ENCODE measurements around the gene ADAMTS16.

ADAMTS16 gene

DNA sequence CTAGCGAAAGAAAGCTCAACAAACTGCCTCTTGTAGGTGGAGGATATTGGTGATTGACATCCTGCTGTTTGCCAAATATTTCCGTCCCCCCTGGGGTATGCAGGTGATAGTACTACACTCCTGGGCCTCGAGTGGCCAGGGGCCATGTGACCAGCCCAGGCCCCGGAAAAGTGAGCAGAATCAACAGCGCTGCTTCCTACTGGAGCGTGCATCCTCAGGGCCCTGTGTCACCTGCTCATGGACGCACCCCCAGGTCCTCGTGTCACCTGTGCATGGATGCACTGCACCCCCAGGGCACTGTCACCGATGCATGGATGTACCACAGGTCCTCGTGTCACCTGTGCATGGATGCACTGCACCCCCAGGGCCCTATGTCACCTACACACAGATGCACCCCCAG is 43.8 kb downstream of the ADAMTS16 start:
- no peak for DNase-seq

DNA sequence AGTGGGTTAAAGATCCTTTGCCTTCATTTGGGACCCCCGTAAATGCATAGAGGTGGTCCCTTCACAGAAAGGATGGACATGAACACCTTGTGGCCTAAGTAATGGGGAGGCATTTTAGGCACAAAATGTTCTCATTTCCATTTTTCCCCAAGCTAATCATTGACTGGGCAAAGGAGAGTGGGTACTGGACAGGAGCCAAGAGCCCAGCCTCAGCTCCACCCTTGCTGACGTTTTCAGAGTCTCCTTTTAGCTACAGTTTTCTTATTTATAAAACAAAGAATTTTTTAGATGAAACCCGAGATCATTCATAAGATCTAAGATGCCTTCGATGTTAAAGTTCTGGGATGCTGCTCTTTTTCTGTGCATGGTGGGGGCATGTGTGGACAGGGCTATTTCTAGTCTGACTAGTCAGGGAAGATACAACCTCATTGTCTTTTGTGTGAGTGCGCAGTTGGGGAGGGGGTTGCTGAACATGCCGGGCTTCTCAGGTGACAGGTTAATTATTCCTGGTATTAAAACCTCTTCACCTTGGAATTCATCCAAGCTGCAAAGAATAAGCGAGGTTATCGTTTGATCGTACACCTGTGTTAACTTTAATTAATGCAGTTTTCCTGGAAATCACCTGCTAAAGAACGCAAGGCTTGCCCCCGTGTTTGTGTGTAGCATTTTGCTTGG is 48.4 kb downstream of the ADAMTS16 start:
- no peak for DNase-seq

- DNase-seq: no peak
Observed at GRCh38 chr5:5189051-5189430, 48.9 kb downstream of the ADAMTS16 start.

- DNase-seq: no peak
Observed at GRCh38 chr5:5191906-5192305, 51.8 kb downstream of the ADAMTS16 start.

DNA sequence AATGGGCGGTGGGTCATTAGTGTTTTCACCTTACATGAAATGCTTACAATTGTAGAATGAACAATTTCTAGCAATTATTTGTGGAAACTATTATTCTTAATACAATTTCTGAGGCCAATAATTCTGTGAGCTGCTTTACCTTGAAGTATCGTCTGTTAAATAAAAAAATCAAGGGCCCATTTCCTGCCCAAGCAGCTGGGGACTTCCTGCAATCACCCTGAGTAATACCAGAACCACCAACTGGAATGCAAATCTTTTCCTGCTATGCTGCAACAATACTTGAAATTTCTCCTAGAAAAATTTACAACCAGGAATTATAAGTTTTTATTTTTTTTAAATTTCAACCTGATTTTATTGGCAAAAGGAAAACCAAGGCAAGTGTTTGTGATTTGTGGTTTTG is 52.6 kb downstream of the ADAMTS16 start:
- no peak for DNase-seq

- DNase-seq: no peak
Observed at GRCh38 chr5:5195128-5195918, 55.2 kb downstream of the ADAMTS16 start.

DNA sequence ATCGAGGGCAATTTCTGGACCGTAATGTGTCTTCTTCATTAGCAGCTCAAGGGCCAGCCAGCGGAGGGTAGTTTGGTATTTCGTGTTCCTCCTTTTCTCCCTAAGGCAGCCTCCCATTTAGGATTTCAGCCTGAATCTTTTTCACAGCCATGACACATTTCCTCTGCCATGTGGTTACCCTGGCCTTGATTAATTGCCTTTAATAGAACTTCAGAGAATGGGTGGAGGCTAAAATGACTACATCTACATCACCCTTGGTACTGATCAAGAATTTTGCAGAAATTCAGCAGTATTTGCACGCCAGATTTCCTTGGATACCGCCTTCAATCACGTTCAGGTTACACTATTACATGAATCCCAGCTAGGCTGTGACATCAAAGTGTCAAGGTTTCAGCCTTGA is 58.0 kb downstream of the ADAMTS16 start:
- DNase-seq: no peak

GRCh38 chr5:5198815-5199214 is 58.7 kb downstream of the ADAMTS16 start:
- DNase-seq: no peak

- DNase-seq: no peak
Observed at GRCh38 chr5:5199495-5199894, 59.4 kb downstream of the ADAMTS16 start.

DNA sequence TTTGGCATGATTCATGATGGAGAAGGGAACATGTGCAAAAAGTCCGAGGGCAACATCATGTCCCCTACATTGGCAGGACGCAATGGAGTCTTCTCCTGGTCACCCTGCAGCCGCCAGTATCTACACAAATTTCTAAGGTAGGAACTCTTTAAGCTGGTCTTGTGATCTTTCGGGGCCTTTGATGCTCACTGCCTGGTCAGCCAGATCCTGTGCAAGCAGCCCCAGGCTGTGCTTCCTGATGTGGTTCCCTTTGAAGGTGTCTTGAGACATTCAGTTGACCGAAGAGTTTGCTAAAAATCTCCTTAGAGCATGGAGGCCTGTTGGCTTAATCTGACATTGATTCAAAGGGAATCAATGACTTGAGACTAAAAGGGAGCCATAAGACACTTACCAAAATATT is 60.0 kb downstream of the ADAMTS16 start:
- DNase-seq: no peak

DNA sequence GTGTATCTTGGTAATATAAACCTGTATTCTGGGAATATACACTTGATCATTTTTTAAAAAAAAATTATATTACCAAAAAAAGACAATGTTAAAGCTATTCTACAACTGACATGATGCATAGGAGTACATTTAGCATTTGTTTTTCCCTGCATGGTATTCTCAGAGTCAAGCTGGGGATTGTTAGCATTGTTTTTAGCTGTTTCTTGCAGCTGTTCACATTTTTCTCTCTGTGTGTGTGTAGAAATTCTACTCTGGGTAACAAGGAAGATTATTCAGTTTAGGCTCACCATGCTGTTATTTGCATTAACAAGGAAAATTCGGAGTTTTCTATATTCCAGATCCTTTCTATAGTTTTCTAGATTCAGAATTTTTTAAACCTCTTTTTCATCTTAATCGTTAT is 62.2 kb downstream of the ADAMTS16 start:
- DNase-seq: no peak

DNA sequence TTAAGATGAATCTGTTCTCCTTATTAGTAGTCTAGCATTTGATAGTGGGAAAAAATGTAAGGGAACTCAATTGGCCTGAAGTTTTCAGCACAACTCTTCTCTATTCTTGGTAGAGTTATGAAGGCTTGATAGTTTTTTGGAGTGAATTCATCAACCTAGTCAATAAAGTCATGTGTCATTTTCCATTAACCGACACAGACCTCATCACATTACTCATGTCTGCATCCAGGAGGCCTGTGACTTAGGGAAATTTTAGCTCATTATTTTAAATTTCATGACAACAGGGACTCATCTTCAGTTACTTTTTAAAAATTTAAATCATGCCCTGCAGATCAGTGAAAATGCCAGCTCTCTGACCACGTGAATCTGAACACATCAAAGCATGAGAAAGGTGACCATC is 63.3 kb downstream of the ADAMTS16 start:
- DNase-seq: no peak

DNA sequence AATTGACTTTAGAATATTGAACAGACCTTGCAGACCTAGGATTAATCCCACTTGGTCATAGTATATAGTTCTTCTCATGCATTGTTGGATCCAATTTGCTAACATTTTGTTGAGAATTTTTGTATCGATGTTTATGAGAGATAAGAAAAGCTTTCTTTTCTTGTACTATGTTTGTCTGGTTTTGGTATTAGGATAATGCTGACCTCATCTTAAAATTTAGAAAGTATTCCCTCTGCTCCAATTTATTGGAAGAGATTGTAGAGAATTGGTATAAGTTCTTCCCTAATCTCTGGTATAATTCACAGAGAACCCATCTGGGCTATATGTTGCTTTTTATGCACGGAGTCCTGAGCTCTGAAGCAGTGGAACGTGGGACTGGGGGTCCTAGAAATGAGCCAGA is 67.7 kb downstream of the ADAMTS16 start:
- no peak for DNase-seq

DNA sequence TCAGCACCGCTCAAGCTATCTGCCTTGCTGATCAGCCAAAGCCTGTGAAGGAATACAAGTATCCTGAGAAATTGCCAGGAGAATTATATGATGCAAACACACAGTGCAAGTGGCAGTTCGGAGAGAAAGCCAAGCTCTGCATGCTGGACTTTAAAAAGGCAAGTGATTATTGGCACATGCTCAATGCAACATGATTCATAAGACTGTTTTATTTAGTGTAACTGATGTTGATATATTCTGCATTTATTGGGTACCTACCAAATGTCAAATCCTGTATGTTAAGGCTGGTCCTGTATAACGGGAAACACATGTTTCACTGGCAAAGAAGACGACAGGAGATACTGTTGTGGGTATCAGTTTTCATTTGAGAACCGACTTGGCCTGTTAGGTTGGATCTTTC is 69.0 kb downstream of the ADAMTS16 start:
- no peak for DNase-seq

DNA sequence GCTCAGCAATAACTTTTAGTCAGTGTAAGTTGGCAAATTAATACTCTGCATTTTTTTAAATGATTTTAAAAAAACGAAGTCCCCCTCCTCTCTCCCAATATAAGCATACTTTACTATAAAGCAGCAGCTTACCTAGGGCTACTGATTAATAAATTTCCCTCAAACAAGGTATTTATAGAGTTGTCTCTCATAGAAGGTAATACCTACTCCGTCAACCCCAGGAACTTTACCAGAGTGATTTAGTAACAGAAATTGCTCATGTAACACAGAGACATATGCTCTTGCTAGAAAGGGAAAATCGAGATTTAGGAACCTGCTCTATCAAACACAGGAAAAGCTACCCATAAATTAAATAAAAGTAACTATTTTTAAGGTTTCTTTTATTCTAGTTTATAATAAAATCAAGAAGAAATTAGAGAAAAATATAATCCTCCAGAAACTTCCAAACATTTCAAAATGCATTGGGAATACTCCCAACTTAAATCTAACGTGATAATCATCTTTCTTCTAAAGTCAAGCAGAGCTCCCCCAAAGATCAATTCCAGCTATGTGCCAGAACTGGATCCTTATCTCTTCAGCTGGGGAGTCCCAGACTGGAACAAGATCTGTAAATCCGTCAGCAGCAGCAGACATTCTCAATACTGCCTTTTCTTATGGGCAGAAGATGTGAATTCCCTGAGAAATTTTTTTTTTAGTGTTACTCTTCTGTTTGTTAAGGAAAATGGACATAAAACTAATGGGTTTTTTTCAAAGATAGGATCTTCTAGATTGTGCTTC is 69.6 kb downstream of the ADAMTS16 start:
- DNase-seq: no peak

GRCh38 chr5:5217371-5217770 is 77.2 kb downstream of the ADAMTS16 start:
- no peak for DNase-seq

DNA sequence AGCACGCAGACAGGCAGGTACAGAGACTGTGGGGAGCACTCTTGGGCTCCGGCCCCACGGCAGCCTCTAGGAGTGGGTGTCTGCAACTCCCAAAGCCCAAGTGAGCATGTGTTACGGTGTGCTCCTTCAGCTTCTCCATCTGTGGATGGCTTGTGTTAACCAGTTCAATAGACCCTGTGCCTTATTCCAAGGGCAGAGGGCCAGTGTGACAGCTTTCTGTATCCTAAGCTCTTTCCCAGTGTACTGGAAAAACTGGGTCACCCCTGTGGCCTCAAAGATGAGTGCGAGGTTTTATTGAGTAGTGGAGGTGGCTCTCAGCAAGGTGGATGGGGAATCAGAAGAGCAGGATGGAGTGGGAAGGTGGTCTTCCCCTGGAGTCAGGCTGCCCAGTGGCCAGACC is 78.3 kb downstream of the ADAMTS16 start:
- DNase-seq: no peak

DNA sequence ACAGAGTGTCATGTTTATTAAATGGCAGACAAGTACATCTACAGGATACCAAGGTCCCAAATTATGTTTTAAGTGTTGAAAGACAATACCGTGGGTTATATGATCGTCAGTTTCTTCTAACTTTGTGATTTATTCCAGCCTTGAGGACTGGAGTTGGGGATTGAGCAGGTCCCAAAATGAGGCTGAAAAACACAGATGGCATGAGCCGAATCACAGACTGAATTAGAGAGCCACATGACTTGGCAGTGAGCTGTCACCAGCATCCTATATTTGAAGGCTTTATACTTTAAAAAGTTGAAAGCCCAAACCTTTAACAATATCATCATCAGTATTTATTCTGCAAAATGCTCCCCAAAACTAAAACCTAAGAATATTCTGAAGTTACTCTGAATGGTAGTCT is 79.4 kb downstream of the ADAMTS16 start:
- no peak for DNase-seq

GRCh38 chr5:5220901-5221631 is 80.9 kb downstream of the ADAMTS16 start:
- DNase-seq: no peak

DNA sequence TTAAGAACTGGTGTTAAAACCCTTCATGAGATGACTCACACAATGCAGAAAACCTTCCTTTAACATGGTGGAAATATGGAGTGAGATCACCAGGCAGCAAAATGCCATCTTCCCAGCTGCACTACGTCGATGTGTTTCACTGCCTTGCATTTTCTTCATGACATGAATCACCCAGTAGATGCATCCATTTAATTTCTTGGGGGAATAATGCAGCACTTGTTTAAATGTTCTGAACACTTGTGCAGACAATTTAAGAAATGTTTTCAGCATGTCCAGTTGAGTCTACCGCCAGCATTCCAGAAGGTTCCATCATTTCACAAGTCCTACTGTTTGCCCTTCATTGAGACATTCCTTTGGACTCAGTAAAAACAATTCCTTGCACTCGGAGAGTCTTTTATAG is 81.6 kb downstream of the ADAMTS16 start:
- DNase-seq: no peak

DNA sequence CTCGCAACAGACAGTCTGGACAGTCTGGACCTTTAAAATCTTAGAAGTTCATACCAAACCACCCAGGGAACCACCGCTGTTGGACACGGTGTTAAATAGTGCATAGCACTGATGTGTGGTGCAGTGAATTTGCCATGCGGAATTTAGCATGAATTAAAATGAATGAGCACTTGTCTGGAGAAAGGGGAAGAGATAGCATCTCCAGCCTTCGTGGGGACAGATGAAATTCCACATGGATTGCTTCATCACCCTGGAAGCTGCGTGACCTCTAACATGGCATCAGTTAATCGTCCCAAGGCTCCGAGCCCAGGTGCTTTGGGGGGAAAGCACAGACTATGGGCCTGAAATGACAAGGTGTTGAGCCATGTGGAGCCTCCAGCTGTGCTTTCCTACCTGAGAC is 91.4 kb downstream of the ADAMTS16 start:
- DNase-seq: no peak

DNA sequence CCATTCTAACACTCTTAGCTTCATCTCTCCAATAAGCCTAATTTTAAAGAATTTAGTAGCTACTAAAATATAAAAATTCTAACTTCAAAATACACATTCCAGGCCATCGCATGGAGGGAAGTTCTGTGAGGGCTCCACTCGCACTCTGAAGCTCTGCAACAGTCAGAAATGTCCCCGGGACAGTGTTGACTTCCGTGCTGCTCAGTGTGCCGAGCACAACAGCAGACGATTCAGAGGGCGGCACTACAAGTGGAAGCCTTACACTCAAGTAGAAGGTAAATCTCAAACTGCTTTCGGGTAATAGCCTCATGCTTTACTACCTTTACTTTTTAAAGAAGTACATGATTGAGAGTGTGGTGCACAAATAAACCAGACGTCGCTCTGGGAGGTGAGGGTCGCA is 94.8 kb downstream of the ADAMTS16 start:
- no peak for DNase-seq

DNA sequence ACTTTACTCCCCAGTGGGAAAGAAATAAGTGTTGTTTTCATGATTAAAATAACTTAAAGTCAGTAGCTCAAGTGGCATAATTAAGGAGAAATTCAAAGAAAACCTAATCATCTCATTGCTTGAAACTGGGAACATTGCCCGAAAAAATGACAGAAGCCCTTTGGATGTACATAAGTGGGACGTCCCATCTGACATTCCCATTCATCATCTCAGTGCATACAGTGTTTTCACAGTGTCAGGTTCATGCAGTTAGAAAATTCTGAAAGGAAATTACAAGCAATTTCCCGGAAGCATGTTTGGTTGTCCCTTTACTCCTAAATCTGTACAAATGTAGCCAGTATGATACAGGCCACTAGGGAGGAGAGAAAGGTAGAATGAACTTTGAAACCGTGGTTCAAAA is 95.6 kb downstream of the ADAMTS16 start:
- DNase-seq: no peak

Data from hematopoietic multipotent progenitor cell treated with erythropoietin and hydrocortisone succinate and interleukin-3 and kit ligand, for 4 days (in vitro differentiated cells).